ENCODE data around the gene GRIA1.

Gene GRIA1

DNA sequence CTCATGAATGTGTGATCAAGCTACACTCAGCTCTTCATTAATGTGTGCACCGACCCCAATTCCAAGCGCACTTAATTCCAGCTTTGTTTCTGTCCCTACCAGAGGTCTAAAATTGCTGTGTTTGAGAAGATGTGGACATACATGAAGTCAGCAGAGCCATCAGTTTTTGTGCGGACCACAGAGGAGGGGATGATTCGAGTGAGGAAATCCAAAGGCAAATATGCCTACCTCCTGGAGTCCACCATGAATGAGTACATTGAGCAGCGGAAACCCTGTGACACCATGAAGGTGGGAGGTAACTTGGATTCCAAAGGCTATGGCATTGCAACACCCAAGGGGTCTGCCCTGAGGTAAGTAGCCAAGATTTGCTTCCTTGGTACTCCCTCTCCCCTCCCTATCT, 279.6 kb downstream of the GRIA1 start:
- DNase-seq (ENCODE audit: extremely low spot score): no peak
- ChIA-PET POLR2A (no interaction called here), CTCF (no interaction called here)
- TF ChIP-seq ZNF384 (IDR thresholded peaks at IDR 0.05) (no peak), SP1 (IDR thresholded peaks at IDR 0.05) (no peak), FOXM1 (IDR thresholded peaks at IDR 0.05; ENCODE audit: borderline replicate concordance) (no peak), L3MBTL2 (conservative IDR thresholded peaks at IDR 0.05) (no peak), SUZ12 (IDR thresholded peaks at IDR 0.05) (no peak), HDGF (IDR thresholded peaks at IDR 0.05; ENCODE audit: borderline replicate concordance) (no peak), NFRKB (IDR thresholded peaks at IDR 0.05) (no peak), ARNT (IDR thresholded peaks at IDR 0.05) (no peak), PKNOX1 (IDR thresholded peaks at IDR 0.05) (no peak), TARDBP (IDR thresholded peaks at IDR 0.05) (no peak), FOXK2 (IDR thresholded peaks at IDR 0.05) (no peak), FOXA1 (IDR thresholded peaks at IDR 0.05) (no peak), BHLHE40 (IDR thresholded peaks at IDR 0.05; ENCODE audit: borderline replicate concordance) (no peak)

- ChIA-PET POLR2A (no interaction called here), CTCF (no interaction called here)
- DNase-seq (ENCODE audit: extremely low spot score): no peak
- TF ChIP-seq ZNF384 (IDR thresholded peaks at IDR 0.05) (no peak), BHLHE40 (IDR thresholded peaks at IDR 0.05; ENCODE audit: borderline replicate concordance) (no peak), ARNT (IDR thresholded peaks at IDR 0.05) (no peak), CTBP1 (IDR thresholded peaks at IDR 0.05; ENCODE audit: borderline replicate concordance) (no peak), HDGF (IDR thresholded peaks at IDR 0.05; ENCODE audit: borderline replicate concordance) (no peak), PKNOX1 (IDR thresholded peaks at IDR 0.05) (no peak), ELF4 (IDR thresholded peaks at IDR 0.05) (no peak)
Measured at GRCh38 chr5:153774686-153775085, 284.2 kb downstream of the GRIA1 start.

DNA sequence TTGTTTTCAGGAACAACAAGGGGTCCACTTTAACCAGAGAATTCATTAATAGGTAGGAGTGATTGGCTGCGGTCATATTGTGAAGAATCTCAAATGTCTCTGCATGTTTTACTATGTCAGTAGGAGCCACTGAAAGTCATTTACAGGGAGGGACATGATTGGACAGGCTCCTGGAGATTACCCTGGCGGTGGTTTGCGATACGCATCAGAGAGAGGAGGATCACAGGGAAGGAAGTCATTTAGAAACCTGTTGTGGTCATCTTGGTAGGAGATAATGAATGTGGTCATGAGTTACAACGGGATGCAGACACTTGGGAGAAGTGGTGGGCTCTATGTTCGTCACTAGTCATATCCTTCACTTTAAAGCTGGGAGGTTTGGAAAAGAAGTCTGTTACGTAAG, 285.5 kb downstream of the GRIA1 start:
- DNase-seq (ENCODE audit: extremely low spot score): no peak
- POLR2A ChIA-PET: no interaction called here
- CTCF ChIA-PET: no interaction called here
- TF ChIP-seq L3MBTL2 (conservative IDR thresholded peaks at IDR 0.05) (no peak), HDGF (IDR thresholded peaks at IDR 0.05; ENCODE audit: borderline replicate concordance) (no peak), ARNT (IDR thresholded peaks at IDR 0.05) (no peak), CTBP1 (IDR thresholded peaks at IDR 0.05; ENCODE audit: borderline replicate concordance) (no peak), LEF1 (IDR thresholded peaks at IDR 0.05; ENCODE audit: borderline replicate concordance) (no peak), ZNF384 (IDR thresholded peaks at IDR 0.05) (no peak), BHLHE40 (IDR thresholded peaks at IDR 0.05; ENCODE audit: borderline replicate concordance) (no peak), TARDBP (IDR thresholded peaks at IDR 0.05) (no peak), PKNOX1 (IDR thresholded peaks at IDR 0.05) (no peak), SUZ12 (IDR thresholded peaks at IDR 0.05) (no peak), NFRKB (IDR thresholded peaks at IDR 0.05) (no peak), SP1 (IDR thresholded peaks at IDR 0.05) (no peak), FOXA1 (IDR thresholded peaks at IDR 0.05) (no peak), FOXK2 (IDR thresholded peaks at IDR 0.05) (no peak), ELF4 (IDR thresholded peaks at IDR 0.05) (no peak)

GRCh38 chr5:153777681-153778581, 287.5 kb downstream of the GRIA1 start:
- no peak for DNase-seq (ENCODE audit: extremely low spot score)
- TF ChIP-seq FOXA1 (IDR thresholded peaks at IDR 0.05) (no peak), FOXK2 (IDR thresholded peaks at IDR 0.05) (no peak), LEF1 (IDR thresholded peaks at IDR 0.05; ENCODE audit: borderline replicate concordance) (no peak), CTBP1 (IDR thresholded peaks at IDR 0.05; ENCODE audit: borderline replicate concordance) (no peak), SUZ12 (IDR thresholded peaks at IDR 0.05) (no peak)
- ChIA-PET POLR2A (no interaction called here), CTCF (no interaction called here)

DNA sequence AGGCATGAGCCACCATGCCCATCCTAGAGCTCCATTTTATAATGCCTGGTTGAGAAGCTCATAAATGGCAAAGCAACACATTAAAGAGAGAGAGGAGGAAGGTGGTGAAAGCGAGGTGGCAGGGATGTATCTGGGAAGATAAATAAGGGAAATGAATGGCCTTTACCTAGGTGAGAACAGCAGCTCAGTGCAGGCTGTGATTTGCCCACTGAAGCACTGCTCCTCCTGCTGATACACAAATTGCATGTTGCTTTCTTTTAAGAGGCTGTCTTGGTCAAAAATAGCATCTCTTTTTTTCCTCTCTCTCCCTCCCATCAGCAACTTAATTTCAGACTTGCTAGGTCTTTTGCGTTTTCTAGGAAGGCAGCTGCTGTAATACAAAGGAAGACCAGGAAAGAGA, 289.4 kb downstream of the GRIA1 start:
- TF ChIP-seq ZNF384 (IDR thresholded peaks at IDR 0.05) (no peak), ELF4 (IDR thresholded peaks at IDR 0.05) (no peak), FOXA1 (IDR thresholded peaks at IDR 0.05) (no peak), HDGF (IDR thresholded peaks at IDR 0.05; ENCODE audit: borderline replicate concordance) (no peak), SUZ12 (IDR thresholded peaks at IDR 0.05) (no peak), TARDBP (IDR thresholded peaks at IDR 0.05) (no peak), NFRKB (IDR thresholded peaks at IDR 0.05) (no peak), PKNOX1 (IDR thresholded peaks at IDR 0.05) (no peak), SP1 (IDR thresholded peaks at IDR 0.05) (no peak), BHLHE40 (IDR thresholded peaks at IDR 0.05; ENCODE audit: borderline replicate concordance) (no peak), FOXM1 (IDR thresholded peaks at IDR 0.05; ENCODE audit: borderline replicate concordance) (no peak), FOXK2 (IDR thresholded peaks at IDR 0.05) (no peak)
- ChIA-PET CTCF (no interaction called here), POLR2A (no interaction called here)
- DNase-seq (ENCODE audit: extremely low spot score): no peak

Measured in HEK293T (cell line).